ENCODE data around the gene PI4K2B.

PI4K2B gene

DNA sequence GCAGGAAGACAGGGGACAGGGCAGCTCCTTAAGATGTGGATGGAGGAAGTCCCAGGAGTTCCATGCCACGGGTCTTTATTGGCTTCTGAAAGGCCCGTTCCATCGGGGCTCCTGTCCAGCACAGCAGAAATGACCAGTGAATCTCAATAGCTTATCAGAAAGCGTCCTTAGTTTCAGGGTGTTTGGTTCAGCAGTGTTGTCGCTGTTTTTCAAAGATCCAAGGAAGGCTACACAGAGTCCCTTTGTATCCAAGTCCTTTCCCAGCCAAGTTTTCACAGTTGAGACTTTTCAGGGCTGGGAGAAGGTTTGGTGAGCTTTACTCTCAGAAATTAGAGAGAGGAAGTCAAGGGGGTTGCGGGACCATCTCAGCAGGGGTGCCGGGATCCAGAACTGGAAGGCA, 73.8 kb downstream of the PI4K2B start:
- TF ChIP-seq, protein P1, sequence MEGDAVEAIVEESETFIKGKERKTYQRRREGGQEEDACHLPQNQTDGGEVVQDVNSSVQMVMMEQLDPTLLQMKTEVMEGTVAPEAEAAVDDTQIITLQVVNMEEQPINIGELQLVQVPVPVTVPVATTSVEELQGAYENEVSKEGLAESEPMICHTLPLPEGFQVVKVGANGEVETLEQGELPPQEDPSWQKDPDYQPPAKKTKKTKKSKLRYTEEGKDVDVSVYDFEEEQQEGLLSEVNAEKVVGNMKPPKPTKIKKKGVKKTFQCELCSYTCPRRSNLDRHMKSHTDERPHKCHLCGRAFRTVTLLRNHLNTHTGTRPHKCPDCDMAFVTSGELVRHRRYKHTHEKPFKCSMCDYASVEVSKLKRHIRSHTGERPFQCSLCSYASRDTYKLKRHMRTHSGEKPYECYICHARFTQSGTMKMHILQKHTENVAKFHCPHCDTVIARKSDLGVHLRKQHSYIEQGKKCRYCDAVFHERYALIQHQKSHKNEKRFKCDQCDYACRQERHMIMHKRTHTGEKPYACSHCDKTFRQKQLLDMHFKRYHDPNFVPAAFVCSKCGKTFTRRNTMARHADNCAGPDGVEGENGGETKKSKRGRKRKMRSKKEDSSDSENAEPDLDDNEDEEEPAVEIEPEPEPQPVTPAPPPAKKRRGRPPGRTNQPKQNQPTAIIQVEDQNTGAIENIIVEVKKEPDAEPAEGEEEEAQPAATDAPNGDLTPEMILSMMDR (IDR thresholded peaks at IDR 0.05; ENCODE audit: low read depth, low read length) = no peak
- no peak overlapping the region for H3K4me3 ChIP-seq (replicated peaks in 1 of 2; ENCODE audit: low read depth in 2 of 2, low read length in 2 of 2)
- DNase-seq (ENCODE audit: low read depth in 2 of 2) = peak in 1 of 2 donors; percentile 7

DNA sequence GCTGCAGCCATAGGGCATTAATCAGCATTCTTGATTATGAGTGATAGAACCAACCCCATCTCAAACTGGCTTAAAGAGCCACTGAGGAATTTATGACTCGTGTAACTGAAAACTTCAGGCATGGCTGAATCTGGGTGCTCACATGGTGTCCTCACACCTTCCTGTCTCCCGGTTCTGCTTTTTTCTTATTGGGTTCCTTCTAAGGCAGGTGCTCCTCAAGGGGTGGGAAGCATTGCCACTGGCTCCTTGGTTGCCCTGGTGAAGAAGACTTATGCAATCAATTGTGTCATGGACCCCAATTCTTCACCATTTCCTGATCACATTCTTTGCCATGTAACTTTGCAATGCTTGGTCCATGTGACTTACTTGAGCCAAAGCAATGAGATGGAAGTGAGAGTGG, 74.5 kb downstream of the PI4K2B start:
- peak in 1 of 2 donors; percentile 12 for DNase-seq (ENCODE audit: low read depth in 2 of 2)
- TF ChIP-seq, protein P1 (IDR thresholded peaks at IDR 0.05; ENCODE audit: low read depth, low read length) = no peak
- H3K4me3 ChIP-seq (replicated peaks in 1 of 2; ENCODE audit: low read depth in 2 of 2, low read length in 2 of 2) = no peak overlapping the region

DNA sequence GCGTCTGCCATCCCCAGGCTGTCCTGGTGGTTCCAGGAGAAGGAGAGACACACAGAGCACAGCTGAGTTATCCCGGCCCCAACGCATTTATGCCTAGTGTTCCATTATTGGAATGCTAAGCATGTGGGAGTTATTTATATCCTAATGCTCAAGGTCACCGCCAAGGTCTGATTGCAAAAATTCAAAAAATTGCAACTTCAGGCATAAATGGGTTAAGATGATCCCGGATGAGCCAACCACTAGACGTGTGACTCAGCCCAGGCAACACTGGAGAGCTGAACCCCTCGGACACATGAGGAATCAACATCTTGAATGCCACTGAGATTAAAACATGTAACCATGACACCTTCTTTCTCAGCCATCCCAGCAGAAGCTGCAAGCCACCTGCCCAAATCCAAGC, 74.9 kb downstream of the PI4K2B start:
- H3K4me3 ChIP-seq (replicated peaks in 1 of 2; ENCODE audit: low read depth in 2 of 2, low read length in 2 of 2) = no peak overlapping the region
- TF ChIP-seq, protein P1 (IDR thresholded peaks at IDR 0.05; ENCODE audit: low read depth, low read length) = no peak
- DNase-seq (ENCODE audit: low read depth in 2 of 2) = peak in 1 of 2 donors; percentile 46

DNA sequence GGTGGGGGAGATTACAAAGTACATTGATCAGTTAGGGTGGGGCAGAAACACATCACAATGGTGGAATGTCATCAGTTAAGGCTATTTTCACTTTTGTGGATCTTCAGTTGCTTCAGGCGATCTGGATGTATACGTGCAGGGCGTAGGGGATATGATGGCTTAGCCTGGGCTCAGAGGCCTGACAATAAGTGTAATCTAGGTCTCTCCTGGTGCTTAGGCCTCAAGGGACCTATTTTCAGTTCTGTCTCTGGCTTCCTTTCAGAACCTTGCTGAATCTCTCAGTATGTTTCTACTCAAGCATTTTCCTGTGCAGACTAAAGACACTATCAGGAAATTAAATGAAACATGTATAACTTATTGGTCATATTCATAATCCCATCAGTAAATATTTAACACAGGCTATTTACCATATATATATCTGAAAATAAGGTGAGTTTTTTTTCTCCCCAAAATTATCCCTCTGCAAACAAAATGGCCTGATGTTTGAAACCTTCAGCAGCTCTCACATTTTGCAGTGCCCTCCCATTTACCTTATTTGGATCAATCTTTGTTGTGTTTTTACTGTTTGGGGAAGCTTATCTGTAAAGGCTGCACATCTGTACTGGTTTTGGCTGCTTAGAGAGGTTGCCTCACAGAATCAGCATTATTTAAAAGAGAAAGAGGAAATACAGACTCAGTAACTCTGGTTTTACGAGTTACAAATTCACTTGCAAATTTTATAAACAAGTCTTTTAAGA, 76.4 kb downstream of the PI4K2B start:
- no peak for DNase-seq (ENCODE audit: low read depth in 2 of 2)

DNA sequence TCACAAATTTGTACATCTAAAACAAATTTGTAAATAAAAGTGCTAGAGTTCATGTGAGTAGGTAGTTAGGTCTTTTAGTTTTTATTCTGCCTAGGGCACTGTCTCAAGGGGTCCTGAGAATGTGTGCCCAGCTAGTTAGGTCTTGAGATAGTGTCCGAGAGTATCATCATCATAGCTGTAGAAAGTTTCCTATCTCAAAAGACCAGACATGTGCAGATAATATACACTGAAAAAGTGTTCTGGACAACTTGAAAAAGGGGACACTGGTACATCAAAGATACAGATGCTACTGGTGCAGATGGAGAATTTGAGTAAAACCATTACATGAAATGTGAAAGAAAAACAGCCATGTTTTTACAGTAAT, 77.0 kb downstream of the PI4K2B start:
- H3K4me3 ChIP-seq (replicated peaks in 1 of 2; ENCODE audit: low read depth in 2 of 2, low read length in 2 of 2) = no peak overlapping the region
- no peak for DNase-seq (ENCODE audit: low read depth in 2 of 2)
- TF ChIP-seq, protein P1 (IDR thresholded peaks at IDR 0.05; ENCODE audit: low read depth, low read length) = no peak

More for the DNA sequence above, 76.4 kb downstream of the PI4K2B start:
- TF ChIP-seq, protein P1 (IDR thresholded peaks at IDR 0.05; ENCODE audit: low read depth, low read length) = no peak
- no peak overlapping the region for H3K4me3 ChIP-seq (replicated peaks in 1 of 2; ENCODE audit: low read depth in 2 of 2, low read length in 2 of 2)

DNA sequence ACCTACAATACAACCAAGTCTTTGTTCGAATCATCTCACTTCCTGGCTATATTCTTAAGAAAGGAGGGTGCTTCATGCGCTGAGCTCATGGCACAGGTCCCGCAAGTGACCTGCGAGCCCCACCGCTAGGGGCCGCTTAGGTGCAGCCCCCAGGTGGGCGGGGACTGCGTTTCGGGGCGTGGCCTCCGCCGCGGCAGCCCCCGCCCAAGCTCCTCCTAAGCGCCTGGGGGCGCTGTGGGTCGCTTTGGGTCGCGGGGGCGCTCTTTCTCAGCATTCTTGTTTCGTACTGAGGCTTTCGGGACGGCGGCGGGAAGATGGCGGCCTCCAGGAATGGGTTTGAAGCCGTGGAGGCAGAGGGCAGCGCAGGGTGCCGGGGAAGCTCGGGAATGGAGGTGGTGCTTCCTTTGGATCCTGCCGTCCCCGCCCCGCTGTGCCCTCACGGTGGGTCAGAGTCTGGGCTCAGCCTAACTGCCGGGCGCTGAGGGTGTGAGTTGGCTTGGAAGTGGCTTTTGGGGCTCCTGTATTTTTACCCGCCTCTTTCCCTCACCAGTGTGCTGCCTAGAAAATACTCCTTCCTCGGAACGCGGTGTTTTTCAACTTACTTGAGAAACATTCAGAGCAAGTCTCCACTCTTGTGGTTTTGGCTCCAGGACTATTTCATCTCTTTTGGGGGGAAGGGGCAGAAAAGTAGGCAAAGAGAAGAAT, 78.8 kb downstream of the PI4K2B start, which contains the start of gene ZCCHC4:
TSS of gene ZCCHC4 (plus strand) at position 279 of the 705 bp plus-strand sequence. CDS start at position 315, 36 bp downstream.
- H3K4me3 ChIP-seq (replicated peaks in 1 of 2; ENCODE audit: low read depth in 2 of 2, low read length in 2 of 2) = peak within 1 kb of the TSS; percentile 82 to 88
- TF ChIP-seq, protein P1 (IDR thresholded peaks at IDR 0.05; ENCODE audit: low read depth, low read length) = peak; percentile 89
- DNase-seq (ENCODE audit: low read depth in 2 of 2) = peak; percentile 93 to 96

Measured in cardiac fibroblast (primary cell).